Uterus (tissue), 2 donors: Measurements from ENCODE around the gene NCOR1.

Experiments used
- POLR2A ChIP-seq, 2 donors: fragments of 450-650 bp; IDR thresholded peaks; one replicate each; pipeline ENCODE4 v1.6.1; 2016; ENCODE audit warnings: antibody characterized with exemption in 2 of 2, mild to moderate bottlenecking in 1 of 2, moderate library complexity in 1 of 2
- TF ChIP-seq, protein P1 (sequence below), 4 experiments: fragments of 200-600 bp in 2 of 4; fragments of 450-650 bp in 2 of 4; sonication (generic) in 2 of 4; IDR thresholded peaks; one replicate each; pipeline ENCODE4 v1.5.1; 2016 to 2019; ENCODE audit warnings: antibody characterized with exemption in 4 of 4, mild to moderate bottlenecking in 2 of 4, moderate library complexity in 1 of 4

DNA sequence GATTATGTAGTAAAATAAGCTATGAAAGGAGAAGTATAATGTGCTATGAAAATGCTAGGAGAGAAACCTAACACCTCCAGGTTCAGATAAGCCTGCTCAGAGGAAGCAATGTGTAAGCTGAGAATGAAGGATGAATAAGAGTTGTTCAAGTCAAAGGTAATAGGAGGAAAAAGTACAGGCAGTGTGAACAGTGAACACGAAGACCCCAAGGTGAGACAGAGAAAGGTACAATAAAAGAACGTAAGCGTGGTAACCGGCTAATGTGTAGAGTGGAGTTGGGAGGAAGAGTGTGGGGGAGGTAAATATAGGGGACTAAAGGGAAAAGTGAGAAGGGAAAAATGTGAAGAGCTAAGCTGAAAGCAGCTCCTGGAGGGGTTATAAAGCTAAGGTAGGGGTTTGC, 141.5 kb downstream of the NCOR1 start:
- TF ChIP-seq, protein P1, sequence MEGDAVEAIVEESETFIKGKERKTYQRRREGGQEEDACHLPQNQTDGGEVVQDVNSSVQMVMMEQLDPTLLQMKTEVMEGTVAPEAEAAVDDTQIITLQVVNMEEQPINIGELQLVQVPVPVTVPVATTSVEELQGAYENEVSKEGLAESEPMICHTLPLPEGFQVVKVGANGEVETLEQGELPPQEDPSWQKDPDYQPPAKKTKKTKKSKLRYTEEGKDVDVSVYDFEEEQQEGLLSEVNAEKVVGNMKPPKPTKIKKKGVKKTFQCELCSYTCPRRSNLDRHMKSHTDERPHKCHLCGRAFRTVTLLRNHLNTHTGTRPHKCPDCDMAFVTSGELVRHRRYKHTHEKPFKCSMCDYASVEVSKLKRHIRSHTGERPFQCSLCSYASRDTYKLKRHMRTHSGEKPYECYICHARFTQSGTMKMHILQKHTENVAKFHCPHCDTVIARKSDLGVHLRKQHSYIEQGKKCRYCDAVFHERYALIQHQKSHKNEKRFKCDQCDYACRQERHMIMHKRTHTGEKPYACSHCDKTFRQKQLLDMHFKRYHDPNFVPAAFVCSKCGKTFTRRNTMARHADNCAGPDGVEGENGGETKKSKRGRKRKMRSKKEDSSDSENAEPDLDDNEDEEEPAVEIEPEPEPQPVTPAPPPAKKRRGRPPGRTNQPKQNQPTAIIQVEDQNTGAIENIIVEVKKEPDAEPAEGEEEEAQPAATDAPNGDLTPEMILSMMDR (IDR thresholded peaks at IDR 0.05): no peak
- TF ChIP-seq POLR2A (IDR thresholded peaks at IDR 0.05): no peak
